ENCODE measurements around the gene GGNBP2. TPM values are rescaled to one million over a fixed set of nuclear protein-coding genes. Genes with fewer than 3 reads are reported as not detected.

The GGNBP2 gene
- polyA plus RNA-seq, 3 donors: 22.3 to 89.5 (median 31.5) TPM

DNA sequence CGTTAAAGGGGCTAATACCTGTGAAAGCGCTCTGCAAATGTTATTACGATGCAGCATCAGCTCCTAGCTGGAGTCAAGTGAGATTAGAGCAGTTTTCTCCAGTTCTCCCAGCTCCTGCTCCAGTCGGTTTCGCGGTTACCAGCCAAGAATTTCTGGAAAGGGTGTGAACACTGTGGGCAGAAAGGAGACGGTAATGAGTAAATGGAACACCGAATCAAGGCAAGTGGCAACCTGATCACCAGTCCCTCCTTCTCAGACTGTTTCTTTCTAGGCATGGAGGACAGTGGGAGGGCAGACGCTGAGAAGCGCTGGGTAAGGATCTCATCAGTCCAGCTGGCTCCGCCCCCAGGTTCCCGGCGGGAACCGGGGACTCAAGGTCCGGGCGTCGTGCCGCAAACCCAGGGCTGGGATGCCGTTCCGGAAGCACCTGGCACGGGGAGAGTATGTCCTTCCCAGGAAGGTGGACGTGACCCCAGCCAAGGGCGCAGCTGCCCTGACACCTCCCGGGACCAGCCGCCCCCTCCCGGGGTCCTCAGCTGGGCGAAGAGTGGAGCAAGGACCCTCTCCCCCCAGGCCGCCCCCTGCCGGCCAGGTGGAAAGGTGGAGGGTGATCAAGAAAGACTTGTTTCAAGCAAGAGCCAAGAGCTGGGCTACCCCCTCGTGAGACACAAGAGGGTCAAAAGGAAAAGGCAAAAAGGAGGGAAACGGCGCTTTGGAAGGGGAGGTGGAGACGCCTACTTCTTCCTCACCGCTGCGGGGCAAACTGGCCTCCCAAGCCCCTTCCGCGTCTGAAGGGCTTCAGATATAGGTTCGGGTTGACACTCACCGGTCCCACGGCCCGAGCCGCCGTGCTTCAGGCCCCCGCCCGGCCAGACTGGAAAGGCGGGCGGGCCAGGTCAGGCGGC is 10.5 kb upstream of the GGNBP2 start:
- H3K36me3 ChIP-seq (replicated peaks in 1 of 2; ENCODE audit: control insufficient read depth in 1 of 2, insufficient read depth in 2 of 2, low read length in 2 of 2): peaks cover 10 to 31% of the 10 kb centered on the region in 2 donors
- no peaks in the 10 kb centered on the region for H4K20me1 ChIP-seq (ENCODE audit: insufficient read depth, low read length)
- intact Hi-C loops (cut with micrococcal nuclease): loop anchor here (5.0 kb wide), 2 partner anchors 42 to 47 kb away; partner anchors contain the start of gene ZNHIT3 (in 1 of the 2)
- H3K27me3 ChIP-seq (ENCODE audit: control insufficient read depth in 2 of 2, insufficient read depth in 2 of 2, low read length in 2 of 2): no peaks in the 10 kb centered on the region
- peak overlapping the region; percentile 97 for H3K4me2 ChIP-seq (replicated peaks; ENCODE audit: extremely low read depth, low read length, poor library complexity, severe bottlenecking)
- TF ChIP-seq, protein P1, sequence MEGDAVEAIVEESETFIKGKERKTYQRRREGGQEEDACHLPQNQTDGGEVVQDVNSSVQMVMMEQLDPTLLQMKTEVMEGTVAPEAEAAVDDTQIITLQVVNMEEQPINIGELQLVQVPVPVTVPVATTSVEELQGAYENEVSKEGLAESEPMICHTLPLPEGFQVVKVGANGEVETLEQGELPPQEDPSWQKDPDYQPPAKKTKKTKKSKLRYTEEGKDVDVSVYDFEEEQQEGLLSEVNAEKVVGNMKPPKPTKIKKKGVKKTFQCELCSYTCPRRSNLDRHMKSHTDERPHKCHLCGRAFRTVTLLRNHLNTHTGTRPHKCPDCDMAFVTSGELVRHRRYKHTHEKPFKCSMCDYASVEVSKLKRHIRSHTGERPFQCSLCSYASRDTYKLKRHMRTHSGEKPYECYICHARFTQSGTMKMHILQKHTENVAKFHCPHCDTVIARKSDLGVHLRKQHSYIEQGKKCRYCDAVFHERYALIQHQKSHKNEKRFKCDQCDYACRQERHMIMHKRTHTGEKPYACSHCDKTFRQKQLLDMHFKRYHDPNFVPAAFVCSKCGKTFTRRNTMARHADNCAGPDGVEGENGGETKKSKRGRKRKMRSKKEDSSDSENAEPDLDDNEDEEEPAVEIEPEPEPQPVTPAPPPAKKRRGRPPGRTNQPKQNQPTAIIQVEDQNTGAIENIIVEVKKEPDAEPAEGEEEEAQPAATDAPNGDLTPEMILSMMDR (IDR thresholded peaks at IDR 0.05): peak; percentile 33
- H3K4me1 ChIP-seq (ENCODE audit: control insufficient read depth in 1 of 2, insufficient read depth in 2 of 2, low read length in 2 of 2): peaks cover 15 to 23% of the 10 kb centered on the region in 2 donors
- H3K9ac ChIP-seq (ENCODE audit: insufficient read depth, low read length, poor library complexity, severe bottlenecking): peak overlapping the region; percentile 94
- Mint-ChIP-seq H3K4me1 (peaks cover 22% of the 10 kb centered on the region), H3K27me3 (ENCODE audit: low read depth in 3 of 3) (peaks cover 0 to 2% (median 0%) of the 10 kb centered on the region in 3 donors), H3K4me3 (peak overlapping the region; percentile 95 to 96), H3K36me3 (peaks cover 20 to 22% of the 10 kb centered on the region in 2 donors), H3K27ac (peak overlapping the region; percentile 94 to 99 (median 98)), H3K9me3 (no peaks in the 10 kb centered on the region)
- peak overlapping the region; percentile 97 to 98 for H3K27ac ChIP-seq (ENCODE audit: low read depth in 1 of 2, low read length in 2 of 2)
- H2AFZ ChIP-seq (ENCODE audit: insufficient read depth, low read depth, low read length, poor library complexity, severe bottlenecking): peak overlapping the region; percentile 98
- peaks cover 24% of the 10 kb centered on the region for H3K79me2 ChIP-seq (ENCODE audit: insufficient read depth, low read length)
- no peaks in the 10 kb centered on the region for H3K9me3 ChIP-seq (replicated peaks in 1 of 2; ENCODE audit: control insufficient read depth in 1 of 2, insufficient read depth in 1 of 2, low read length in 2 of 2)
- WGBS (ENCODE audit: insufficient coverage): 10% methylated on average over 34 of the region's 48 CpGs
- DNase-seq: peak in 1 of 3 donors; percentile 7
- H3K4me3 ChIP-seq (replicated peaks in 1 of 3; ENCODE audit: low read depth in 2 of 3, low read length in 3 of 3): peak overlapping the region; percentile 71 to 99 (median 97)

DNA sequence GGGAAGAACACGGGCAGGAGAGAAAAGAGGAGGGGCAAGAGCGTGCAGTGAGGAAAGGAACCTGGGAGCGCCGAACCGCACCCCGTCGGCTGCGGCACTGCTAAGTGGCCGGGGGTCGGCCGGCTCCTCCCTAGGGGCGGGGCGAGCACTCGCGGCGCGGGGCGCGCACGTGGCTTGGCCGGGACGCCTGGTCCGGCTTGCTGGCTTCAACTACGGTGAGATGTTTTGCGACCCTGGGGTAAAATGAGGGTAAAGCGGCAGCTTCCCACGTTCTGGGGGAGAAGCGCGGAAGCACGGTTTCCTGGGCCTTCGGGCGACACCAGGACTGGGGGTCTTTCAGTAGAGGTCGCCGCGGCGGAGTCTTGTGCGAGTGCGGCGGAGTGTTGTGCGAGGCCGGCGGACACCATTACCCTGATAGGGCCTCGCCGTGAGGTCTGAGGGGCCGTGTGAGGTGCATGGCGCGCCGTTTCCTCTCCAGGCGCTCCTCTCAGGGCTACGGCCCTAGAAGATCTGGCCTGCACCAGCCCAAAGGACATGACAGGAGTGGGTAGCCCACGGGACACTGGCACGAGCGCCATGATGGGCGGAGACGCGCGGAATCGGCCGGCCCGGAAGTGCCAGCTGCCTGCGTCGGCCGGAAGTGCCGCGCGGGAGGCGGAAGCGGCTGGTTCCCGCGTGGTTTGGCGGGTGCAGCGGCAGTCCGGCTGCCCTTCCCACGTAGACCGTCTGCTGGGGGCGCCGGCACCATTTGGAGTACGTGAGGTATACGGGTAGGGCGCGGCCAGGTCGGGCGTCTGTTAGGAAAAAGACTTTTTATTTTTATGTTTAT is 9.7 kb upstream of the GGNBP2 start, which contains the start of the genes MYO19 and PIGW:
TSS of gene MYO19 (minus strand) at position 29 of the 829 bp plus-strand sequence. CDS start 2,330 bp downstream, outside the sequence.
TSS of gene PIGW (plus strand) at position 148 of the 829 bp plus-strand sequence. CDS start 2,115 bp downstream, outside the sequence.
- DNase-seq: peak; percentile 86 to 89 (median 87)
- H3K27ac ChIP-seq (ENCODE audit: low read depth in 1 of 2, low read length in 2 of 2): peak within 1 kb of the TSS; percentile 97 to 98
- H3K4me1 ChIP-seq (ENCODE audit: control insufficient read depth in 1 of 2, insufficient read depth in 2 of 2, low read length in 2 of 2): peaks cover 15 to 20% of the 10 kb centered on the region in 2 donors
- H3K9ac ChIP-seq (ENCODE audit: insufficient read depth, low read length, poor library complexity, severe bottlenecking): peak within 1 kb of the TSS; percentile 94
- no peaks in the 10 kb centered on the region for H4K20me1 ChIP-seq (ENCODE audit: insufficient read depth, low read length)
- peak within 1 kb of the TSS; percentile 71 to 99 (median 97) for H3K4me3 ChIP-seq (replicated peaks in 1 of 3; ENCODE audit: low read depth in 2 of 3, low read length in 3 of 3)
- intact Hi-C loops (cut with micrococcal nuclease): loop anchor here (5.0 kb wide), 2 partner anchors 43 to 48 kb away; partner anchors contain the start of gene ZNHIT3 (in 1 of the 2)
- Mint-ChIP-seq H3K4me1 (peaks cover 18% of the 10 kb centered on the region), H3K4me3 (peak within 1 kb of the TSS; percentile 95 to 96), H3K36me3 (peaks cover 22 to 25% of the 10 kb centered on the region in 2 donors), H3K9me3 (no peaks in the 10 kb centered on the region), H3K27ac (peak within 1 kb of the TSS; percentile 94 to 99 (median 98)), H3K27me3 (ENCODE audit: low read depth in 3 of 3) (peaks cover 0 to 2% (median 0%) of the 10 kb centered on the region in 3 donors)
- under 1% methylated on average over 80 of the region's 83 CpGs for WGBS (ENCODE audit: insufficient coverage)
- peaks cover 8 to 29% of the 10 kb centered on the region in 2 donors for H3K36me3 ChIP-seq (replicated peaks in 1 of 2; ENCODE audit: control insufficient read depth in 1 of 2, insufficient read depth in 2 of 2, low read length in 2 of 2)
- peak within 1 kb of the TSS; percentile 97 for H3K4me2 ChIP-seq (replicated peaks; ENCODE audit: extremely low read depth, low read length, poor library complexity, severe bottlenecking)
- no peaks in the 10 kb centered on the region for H3K9me3 ChIP-seq (replicated peaks in 1 of 2; ENCODE audit: control insufficient read depth in 1 of 2, insufficient read depth in 1 of 2, low read length in 2 of 2)
- TF ChIP-seq, protein P1 (IDR thresholded peaks at IDR 0.05): no peak
- peak within 1 kb of the TSS; percentile 98 for H2AFZ ChIP-seq (ENCODE audit: insufficient read depth, low read depth, low read length, poor library complexity, severe bottlenecking)
- no peaks in the 10 kb centered on the region for H3K27me3 ChIP-seq (ENCODE audit: control insufficient read depth in 2 of 2, insufficient read depth in 2 of 2, low read length in 2 of 2)
- peaks cover 24% of the 10 kb centered on the region for H3K79me2 ChIP-seq (ENCODE audit: insufficient read depth, low read length)

All from CD14-positive monocyte (primary cell).